GM18520 (cell line): Measurements from ENCODE around the gene DOK1.
A peak's percentile ranks its signal among the peaks of the same experiment; 100 is the strongest.

Source experiments
- ATAC-seq: cut with Tn5 transposase; IDR thresholded peaks from one replicate; pipeline ENCODE4 v1.9.1; 2021; ENCODE audit not compliant: unreplicated experiment

The DOK1 gene

DNA sequence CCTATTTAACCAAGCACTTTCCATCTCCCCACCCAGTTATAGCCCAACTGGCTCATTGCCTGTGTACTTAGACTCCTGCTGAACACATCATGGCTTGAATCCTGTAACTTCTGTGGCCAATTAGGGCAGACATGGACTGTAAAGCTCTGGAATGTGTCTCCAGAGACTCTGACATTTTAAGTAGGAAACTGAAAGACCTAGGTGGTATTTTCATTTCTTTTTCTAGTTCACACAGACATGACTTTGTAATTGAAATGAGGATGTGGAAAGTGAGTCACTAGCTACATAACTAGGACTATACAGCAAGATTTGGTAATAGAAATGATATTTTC, 12.2 kb downstream of the DOK1 start:
- ATAC-seq: no peak

GRCh38 chr2:74567881-74568280, 13.4 kb downstream of the DOK1 start:
- ATAC-seq: no peak

DNA sequence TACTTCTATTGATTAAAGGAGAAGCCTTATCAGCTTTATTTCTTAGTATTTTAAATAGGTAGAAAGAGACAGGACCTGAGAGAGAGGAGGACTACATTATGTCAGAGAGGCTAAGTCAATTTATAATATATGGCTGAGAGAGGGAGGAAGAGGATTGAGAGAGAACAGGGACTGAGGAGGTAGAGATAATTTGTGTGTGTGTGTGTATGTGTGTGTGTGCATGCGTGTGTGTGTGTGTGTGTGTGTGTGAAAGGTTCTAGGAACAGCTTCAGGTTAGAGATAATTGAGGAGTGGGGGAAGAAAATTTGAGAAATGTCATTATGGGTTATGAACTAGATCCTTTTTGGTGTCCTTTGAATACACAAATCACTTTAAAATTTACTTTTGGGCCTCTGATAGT, 15.2 kb downstream of the DOK1 start:
- ATAC-seq: no peak

- ATAC-seq: peak; percentile 88
Measured at GRCh38 chr2:74571058-74571457, 16.5 kb downstream of the DOK1 start.

GRCh38 chr2:74572178-74572925, 17.8 kb downstream of the DOK1 start:
- ATAC-seq: no peak

DNA sequence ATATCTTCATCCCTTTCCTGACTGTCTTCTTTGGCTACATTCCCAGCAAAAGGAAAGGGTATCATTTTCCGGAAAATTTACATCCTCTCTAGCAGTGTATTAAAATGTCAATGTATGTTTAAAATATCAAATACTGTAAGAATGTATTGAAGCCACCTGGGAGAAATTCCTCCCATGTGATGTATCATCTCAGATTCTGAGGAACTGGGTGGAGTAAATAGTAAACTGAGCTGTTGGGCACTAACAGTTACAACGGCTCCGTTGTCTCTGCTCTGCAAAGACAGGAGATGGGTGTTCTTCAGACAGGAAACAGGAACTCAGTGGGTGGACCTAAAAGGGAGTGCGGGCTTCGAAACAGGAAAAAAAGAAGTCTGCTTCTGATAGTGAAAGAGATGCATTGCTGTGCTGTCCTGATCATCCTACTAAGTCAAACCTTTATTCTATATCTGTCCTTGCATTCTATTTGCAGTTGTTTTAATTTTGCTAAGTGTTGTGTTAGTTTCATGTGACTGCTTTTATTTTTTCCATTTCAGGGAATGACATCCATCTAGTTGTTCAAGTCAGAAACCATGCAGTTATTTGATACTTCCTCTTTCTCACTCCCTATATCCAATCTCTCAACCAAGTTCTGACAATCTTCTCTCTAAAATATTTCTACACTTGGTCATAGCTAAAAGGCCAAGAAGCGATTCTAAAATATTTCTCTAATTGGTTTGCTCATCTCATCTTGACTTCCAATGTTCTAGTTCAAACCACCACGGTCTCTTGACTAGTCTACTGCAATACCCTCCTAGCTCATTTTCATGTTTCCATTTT, 19.4 kb downstream of the DOK1 start:
- ATAC-seq: no peak

- ATAC-seq: no peak
Measured at GRCh38 chr2:74575320-74575719, 20.8 kb downstream of the DOK1 start.

- ATAC-seq: no peak
Measured at GRCh38 chr2:74576211-74576862, 21.8 kb downstream of the DOK1 start.

- ATAC-seq: no peak
Measured at GRCh38 chr2:74576863-74577229, 22.3 kb downstream of the DOK1 start.

DNA sequence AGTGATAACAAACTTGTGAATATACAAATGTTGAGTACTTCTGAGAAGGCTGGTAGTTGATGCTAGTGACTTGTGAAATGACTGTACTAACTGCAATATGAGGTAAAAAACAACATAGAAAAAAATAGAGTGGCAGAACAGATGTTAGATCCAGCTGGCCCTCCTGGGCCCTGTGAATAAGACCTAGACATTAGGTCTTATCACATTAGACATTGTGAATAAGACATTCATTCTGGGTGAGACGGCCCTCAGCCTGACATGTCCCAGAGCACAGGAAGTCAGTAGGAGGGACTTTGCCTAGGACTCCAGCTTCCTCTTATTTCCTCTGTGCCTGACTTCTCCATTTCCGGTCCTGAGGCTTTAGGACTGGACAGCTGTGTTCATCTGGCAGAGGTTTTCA, 22.9 kb downstream of the DOK1 start:
- ATAC-seq: peak; percentile 48

DNA sequence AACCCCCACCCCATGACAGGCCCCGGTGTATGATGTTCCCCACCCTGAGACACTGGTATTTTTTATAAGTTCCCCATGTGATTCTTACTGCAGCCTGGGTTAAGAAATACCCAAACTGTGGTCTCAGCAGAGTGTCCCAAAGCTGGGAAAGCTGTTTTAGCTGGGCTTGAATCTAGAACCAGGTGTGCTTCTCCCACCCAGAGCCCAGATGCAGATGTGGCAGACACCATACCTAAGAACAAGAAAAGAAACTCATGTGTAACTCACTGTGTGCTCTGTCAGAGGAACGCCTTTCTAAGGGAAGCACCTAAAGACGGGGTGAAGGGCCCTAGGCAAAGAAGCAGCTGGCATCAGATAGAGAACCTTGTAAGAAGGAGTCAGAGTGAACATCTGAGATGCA, 23.9 kb downstream of the DOK1 start:
- ATAC-seq: peak; percentile 37

DNA sequence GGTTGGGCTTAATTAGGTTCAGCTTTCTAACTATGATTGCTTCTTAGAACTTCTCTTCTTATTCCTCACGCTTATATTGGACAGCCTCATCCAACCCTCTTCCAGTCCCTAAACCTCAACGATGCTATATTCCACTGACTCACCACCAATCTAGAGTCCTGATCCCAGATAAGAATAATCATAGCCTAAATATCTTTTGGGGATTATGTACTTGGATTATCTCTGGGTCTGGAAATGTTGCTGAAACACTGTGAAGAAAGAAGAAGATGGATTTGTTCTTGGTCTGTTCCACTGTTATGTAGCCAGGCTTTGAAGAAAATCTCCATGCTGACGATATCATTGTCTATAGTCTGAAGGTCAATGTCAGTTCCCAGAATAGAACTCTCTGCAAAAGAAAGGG, 26.9 kb downstream of the DOK1 start:
- no peak for ATAC-seq

- ATAC-seq: no peak
Measured at GRCh38 chr2:74582184-74582583, 27.7 kb downstream of the DOK1 start.

DNA sequence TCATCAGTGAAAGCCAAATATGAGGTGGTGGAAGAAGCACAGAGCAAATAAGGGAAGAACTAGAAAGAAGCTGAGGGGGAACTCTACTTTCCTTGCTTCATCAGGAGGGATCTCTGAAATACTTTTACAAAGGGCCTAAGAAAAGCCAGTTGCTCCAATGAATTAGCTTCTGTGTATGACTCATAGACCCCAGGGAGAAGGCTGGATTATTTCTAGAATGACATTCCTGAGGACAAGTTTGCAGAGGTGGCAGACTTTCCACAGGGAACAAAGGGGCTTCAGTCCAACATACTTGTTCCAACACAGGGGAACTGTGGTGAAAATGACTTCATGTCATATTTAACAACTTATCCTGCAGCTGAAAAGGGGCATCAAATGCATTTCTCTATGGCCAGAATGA, 29.0 kb downstream of the DOK1 start:
- no peak for ATAC-seq

GRCh38 chr2:74584088-74584645, 29.6 kb downstream of the DOK1 start:
- peak; percentile 58 for ATAC-seq

- no peak for ATAC-seq
Measured at GRCh38 chr2:74585406-74586185, 31.1 kb downstream of the DOK1 start.

GRCh38 chr2:74587664-74588277, 33.3 kb downstream of the DOK1 start:
- peak; percentile 39 for ATAC-seq

DNA sequence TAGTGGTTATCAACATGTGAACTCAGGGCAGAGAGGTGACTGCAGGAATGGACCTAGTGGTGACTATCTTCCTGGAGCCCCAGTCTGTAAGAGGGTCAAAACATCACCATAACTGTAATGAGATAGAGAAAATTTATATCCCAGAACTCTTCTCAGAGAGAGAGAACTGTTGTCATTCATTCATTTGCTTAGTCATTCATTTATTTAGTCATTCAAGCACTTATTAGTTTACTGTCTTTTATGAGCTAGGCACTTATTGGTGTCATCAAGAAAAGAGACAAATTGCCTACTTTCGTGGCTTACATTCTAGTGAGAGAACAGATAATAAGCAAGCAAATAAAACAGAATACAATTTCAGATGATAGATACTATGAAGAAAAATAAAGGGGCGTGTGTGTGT, 34.1 kb downstream of the DOK1 start:
- ATAC-seq: no peak

DNA sequence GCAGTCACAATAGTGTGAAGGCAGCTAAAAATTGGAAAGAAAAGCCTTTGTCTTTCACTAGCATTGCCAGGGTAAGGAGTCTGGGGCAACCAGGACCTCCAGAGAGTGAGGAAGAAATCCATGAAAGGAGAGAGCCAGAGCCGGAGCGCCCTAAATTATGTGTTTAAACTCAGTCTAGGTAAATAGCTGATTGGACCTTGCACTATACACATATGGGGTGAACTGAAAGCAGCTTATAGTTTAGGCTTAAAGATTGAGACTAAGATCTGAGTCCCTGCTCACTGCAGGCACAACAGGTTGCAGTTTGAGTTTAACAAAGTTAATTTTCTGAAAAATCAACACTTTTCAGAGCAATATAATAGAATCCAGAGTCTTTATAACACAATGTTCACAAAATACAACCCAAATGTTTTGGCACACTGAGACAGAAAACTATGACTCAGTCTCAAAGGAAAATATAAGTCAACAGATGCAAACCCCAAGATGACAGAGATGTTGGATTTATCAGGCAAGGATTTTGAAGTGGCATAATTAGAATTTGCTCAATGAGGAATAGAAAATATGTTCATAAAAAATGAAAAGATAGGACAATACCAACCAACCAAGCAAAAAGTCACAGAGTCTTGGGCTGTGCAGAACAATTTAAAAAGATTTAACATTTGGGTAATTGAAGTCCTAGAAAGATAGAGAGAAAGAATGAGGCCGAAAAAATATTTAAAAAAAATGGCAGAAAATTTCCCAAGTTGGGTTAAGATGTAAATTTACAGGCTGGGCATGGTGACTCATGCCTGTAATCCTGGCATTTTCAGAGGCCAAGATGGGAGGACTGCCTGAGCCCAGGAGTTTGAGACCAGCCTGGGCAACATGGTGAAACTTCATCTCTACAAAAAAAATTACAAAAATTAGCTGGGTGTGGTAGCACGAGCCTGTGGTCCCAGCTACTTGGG, 39.6 kb downstream of the DOK1 start:
- no peak for ATAC-seq
